Activated CD4-positive, alpha-beta T cell treated with anti-CD3 and anti-CD28 coated beads, Interleukin-2, amount 50 U/mL, for 1 hour (primary cell): ENCODE measurements around the gene HSF4.
"Not testable (repeated sequence)": the region's sequence is repeated elsewhere in the genome, so short reads cannot be mapped to it uniquely, and the experiment has no call there.

Experiments used
- DNase-seq: peaks from one replicate; pipeline ENCODE4 v3.0.0-alpha.2; 2020

The HSF4 gene, protein sequence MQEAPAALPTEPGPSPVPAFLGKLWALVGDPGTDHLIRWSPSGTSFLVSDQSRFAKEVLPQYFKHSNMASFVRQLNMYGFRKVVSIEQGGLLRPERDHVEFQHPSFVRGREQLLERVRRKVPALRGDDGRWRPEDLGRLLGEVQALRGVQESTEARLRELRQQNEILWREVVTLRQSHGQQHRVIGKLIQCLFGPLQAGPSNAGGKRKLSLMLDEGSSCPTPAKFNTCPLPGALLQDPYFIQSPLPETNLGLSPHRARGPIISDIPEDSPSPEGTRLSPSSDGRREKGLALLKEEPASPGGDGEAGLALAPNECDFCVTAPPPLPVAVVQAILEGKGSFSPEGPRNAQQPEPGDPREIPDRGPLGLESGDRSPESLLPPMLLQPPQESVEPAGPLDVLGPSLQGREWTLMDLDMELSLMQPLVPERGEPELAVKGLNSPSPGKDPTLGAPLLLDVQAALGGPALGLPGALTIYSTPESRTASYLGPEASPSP

DNA sequence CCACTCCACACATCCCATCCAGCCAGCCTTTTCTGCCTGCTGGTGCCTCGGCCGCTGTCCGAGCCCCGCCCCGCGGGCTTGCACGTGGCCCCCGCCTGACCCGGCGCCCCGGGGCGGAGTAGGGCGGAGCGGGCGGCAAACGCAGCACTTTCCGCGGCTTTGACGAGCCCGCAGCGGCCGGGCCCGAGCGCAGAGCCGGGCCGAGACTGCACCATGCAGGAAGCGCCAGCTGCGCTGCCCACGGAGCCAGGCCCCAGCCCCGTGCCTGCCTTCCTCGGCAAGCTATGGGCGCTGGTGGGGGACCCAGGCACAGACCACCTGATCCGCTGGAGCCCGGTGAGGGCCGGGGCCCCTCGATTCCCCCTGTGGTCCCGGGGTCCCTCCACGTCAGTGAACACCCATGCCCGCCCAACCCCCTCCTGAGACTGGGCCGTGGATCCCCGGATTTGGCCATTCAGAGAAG lies at the start of gene HSF4:
TSS of gene HSF4 (plus strand) at position 147 of the 463 bp plus-strand sequence. CDS start at position 214, 67 bp downstream.
- no peak for DNase-seq

- no peak for DNase-seq
Measured at GRCh38 chr16:67114793-67115192, 49.8 kb upstream of the HSF4 start.

DNA sequence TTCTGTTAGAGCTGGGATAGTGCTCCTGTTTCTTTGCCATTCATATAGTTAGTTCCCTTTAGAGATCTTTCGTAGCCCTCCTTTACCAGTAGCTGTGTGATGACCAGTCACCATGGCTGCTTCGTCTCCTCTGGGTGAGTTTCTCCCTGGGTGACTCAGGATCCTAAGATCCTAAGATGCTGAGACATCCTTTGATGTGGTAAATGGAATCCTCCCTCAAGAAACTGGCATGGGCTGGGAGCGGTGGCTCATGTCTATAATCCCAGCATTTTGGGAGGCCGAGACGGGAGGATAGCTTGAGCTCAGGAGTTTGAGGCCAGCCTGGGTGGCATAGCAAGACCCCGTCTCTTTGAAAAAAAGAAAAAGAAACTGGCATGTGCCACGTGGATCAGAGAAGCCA lies 48.9 kb upstream of the HSF4 start:
- DNase-seq: no peak

DNA sequence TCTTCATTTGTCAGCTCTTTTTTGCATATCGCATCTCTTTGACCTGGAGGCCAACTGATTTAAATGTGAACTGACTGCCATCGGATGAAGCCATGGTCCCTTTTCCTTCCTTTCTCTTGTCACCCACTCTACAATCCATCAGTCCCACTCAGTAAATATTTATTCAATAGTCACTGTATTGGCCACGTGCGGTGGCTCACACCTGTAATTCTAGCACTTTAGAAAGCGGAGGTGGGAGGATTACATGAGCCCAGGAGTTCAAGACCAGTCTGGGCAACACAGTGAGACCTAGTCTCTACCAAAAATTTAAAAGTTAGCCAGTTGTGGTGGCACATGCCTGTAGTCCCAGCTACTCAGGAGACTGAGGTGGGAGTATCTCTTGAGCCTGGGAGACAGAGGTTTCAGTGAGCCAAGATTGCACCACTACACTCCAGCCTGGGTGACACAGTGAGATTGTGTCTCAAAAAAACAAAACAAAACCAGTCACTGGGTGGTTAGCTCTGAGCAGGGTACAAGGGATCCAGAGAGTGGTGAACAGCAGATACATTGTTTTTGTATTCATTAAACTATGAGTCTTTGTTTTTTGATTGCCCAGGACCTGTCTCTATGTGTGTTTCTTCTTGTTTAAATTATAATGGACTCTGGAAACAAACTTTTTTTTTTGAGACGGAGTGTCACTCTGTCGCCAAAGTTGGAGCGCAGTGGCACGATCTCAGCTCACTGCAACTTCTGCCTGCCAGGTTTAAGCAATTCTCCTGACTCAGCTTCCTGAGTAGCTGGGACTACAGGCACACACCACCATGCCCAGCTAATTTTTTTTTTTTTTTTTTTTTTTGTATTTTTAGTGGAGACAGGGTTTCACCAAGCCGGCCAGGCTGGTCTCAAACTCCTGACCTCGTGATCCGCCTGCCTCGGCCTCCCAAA lies 47.9 kb upstream of the HSF4 start:
- DNase-seq: no peak

DNA sequence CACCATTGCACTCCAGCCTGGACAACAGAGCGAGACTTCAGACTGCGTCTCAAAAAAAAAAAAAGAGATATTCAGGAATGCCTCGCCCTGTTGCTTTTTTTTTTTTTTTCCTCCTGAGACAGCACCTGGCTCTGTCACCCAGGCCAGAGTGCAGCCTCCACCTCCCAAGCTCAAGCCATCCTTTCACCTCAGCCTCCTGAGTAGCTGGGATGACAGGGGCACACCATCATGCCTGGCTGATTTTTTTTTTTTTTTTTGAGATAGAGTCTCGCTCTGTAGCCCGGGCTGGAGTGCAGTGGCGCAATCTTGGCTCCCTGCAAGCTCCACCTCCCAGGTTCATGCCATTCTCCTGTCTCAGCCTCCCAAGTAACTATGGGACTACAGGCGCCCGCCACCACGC lies 46.8 kb upstream of the HSF4 start:
- no peak for DNase-seq

DNA sequence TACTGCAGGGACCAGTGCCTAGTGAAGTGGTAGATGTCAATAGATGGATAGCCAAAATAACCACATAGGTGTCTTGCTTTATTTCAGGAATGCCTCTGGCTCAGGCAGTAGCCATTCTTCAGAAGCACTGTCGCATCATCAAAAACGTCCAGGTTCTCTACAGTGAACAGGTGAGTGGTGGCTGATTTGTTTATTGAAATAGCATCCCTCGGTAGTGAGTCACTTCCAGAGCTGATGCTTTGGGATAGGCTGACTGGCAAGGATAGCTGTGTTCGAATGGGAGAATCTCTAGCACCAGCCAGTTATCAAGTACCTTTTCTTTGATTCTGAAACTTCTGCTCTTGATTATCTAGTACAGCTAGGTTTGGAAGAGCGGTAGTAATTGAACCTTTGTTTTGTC lies 44.5 kb upstream of the HSF4 start:
- DNase-seq: no peak

GRCh38 chr16:67122799-67123198 lies 41.7 kb upstream of the HSF4 start:
- not testable (repeated sequence) for DNase-seq

- no peak for DNase-seq
Measured at GRCh38 chr16:67128417-67128816, 36.1 kb upstream of the HSF4 start.

GRCh38 chr16:67128887-67129286 lies 35.7 kb upstream of the HSF4 start:
- no peak for DNase-seq

DNA sequence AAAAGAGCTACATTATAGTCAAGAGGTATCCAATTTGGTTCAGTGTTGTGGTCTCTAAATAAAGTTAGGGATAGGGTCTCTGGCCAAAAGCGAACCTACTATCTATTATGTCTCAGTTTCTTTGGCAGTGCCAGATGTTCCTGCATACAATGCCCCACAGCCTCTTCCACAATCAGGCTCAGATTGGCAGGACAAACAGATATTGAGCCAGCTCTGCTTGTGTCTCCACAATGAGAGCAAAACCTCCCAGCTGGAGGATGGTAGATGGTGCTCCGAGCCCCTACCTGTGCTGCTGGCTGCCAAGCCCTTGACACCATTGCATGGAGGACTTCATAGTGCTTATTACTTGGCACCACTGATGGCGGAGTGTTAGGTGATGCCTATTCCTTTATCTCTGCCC lies 35.1 kb upstream of the HSF4 start:
- no peak for DNase-seq

GRCh38 chr16:67137605-67138004 lies 26.9 kb upstream of the HSF4 start:
- no peak for DNase-seq

- no peak for DNase-seq
Measured at GRCh38 chr16:67141391-67141790, 23.2 kb upstream of the HSF4 start.

- no peak for DNase-seq
Measured at GRCh38 chr16:67142342-67142741, 22.2 kb upstream of the HSF4 start.

DNA sequence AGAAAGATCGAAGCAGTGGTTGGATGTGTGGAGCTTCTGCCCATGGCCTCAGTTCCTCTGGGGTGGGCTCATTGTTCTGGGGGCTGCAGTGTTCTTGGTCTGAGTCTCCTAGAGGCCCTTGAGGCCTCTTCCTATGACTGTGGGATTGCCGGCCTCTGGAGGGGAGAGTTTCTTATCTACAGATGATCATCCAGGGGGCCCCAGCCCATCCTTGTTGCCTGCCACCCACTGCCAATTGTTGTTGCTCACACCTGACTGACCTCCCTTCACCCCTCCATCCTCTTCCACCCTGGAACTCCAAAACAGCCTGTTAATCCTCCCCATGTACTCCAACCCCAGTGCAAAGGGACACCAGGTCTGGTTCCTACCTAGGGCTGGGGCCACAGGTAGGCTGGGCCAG lies 19.6 kb upstream of the HSF4 start:
- DNase-seq: no peak

DNA sequence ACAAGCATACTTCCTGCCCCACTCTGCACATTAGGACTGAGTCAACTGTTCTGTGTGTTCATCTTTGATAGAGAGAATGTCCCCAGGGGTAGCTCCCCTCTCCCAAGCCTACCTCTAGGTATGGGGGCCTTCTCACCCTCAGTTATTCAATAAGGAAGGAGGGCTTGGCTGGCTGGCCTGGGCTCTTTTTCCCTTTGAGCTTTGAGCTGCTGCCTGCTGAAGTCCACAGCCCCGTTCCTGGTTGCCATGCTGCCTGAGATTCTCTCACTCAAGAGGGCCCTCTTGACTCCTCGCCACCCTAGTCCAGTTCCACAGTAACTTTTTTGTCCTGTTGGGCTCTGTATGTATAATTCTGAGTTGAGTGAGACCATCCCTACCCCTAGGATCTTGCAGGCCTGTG lies 18.8 kb upstream of the HSF4 start:
- DNase-seq: no peak

DNA sequence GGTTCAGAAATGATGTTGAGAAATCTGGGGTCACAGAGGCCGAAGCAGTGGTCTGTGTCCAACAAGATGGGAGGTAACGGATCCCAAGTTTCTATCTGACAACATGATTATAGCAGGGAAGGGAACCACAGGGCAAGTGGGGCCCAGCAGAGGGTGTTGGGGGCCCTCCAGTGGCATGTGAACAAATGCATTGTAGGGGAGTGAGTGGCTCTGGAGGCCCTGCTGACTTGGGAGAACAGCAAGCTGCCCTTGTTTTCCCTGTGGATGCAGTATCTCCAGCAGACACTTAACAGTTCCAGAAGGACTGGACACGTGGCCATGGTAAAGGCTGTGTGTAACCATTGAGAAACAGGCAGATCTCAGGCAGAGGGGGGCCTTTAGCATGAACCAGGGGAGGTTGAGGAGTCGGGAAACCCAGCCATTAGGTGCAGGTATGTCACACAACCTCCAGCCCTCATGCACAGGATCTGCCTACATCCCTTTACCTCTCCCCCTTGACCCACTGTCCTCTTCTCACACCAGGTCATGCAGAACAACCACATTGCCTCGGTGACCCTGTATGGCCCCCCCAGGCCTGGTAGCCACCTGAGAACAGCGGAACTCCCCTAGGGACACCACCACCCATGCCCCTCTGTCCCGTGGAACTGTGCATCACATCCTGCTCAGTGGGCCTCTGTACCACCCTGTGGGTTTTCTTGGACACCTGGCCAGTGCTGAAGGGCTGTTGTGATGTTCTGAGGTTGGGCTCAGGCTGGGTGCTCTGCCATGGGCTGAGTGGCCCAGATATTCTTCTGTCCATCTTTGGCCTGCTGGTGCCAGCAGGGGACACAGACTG lies 17.8 kb upstream of the HSF4 start:
- DNase-seq: no peak

DNA sequence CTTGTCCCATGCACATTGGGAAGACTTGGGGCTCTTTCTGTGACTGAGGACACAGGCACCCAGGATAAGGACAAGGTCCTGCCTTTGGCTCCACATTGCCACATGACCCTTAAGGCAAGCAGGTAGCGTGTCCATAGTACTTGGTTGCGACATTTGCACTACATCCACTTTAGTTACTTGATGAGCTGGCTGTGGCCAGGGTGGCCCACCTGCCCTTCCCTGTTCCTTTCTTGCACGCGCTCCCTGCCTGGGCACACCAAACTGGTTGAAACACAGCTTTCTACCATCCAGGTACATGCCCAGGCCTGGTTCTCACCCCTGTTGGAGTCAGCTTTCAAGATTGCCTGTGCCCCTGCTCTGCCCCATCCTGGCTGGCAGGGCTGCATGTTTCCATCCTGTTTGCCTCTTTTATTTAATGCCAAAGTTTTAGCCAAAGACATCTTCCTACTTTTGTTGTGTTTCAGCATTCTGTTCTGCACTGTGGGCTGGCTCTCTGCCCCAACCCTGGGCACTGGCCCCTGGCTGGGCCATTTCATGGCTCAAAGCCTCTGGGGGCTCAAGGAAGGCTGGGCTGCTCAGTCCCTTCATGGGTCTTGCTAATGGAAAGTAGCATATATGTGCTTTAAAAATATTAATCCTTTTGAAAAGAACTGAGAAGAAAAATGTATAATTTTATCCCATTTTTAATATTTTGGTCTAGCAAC lies 17.0 kb upstream of the HSF4 start:
- no peak for DNase-seq

DNA sequence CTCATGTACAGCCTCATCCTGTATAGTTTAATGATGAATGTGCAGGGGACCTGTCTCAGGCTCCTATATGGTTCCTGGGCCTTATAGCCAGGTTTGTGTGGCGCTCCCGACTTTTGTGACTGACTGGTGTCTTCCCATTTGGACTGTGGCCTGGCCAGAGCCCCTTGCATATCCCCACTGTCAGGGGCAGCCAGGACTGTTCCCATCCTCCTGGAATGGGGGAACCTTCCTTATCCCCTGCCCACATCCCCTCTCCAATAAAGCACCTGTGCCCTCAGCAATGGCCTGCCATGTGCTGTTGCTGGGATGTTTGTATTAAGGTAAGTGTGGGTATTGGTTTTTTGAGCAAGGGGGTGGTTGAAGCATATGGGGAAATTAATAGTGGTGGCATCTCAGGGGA lies 16.3 kb upstream of the HSF4 start:
- DNase-seq: no peak

GRCh38 chr16:67148656-67149275 lies 15.8 kb upstream of the HSF4 start:
- DNase-seq: no peak

DNA sequence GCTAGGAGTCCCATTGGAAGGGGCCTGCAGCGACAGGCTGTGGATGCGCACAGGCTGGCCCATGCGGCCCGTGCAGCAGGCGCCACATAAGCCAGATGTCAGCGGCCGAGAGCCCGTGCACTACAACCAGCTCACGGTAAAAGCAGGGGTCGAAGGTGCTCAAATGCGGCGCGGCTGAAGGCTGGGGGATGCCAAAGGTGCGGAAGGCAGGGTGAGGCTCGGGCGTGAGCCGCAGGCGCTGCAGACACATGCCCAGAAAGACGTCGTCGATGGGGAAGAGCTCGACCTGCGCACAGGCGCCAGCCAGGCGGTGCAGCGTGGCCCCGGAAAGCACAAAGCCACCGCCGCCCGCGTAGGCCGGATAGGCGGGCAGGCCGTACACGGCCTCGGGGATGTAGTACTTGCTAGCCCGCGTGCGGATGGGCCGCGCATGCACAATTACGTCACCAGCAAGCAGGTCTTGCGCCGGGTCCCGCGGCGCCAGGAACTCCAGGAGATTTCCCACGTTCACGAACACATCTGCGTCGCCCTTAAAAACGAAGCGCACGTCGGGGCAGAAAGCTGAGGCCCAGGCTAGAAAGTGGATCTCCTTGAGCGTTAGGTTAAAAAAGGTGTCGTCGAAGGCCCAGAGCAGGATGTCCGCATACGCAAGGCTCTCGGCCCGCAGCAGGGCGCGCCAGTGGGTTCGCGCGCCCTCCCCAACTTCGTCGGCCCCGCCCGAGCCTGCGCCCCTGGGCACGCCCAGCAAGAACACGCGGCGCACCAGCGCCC lies 15.1 kb upstream of the HSF4 start:
- no peak for DNase-seq
